ENCODE results near the gene AFF4. TPM values are rescaled to one million over a fixed set of nuclear protein-coding genes. Genes with fewer than 3 reads are reported as not detected.

AFF4 gene
- total and polyA plus RNA-seq, 10 of the 15 experiments (the other 5 are each of a cell fraction or from before 2014, with no cell fraction given), result 1.1 to 20.2 (median 10.4) TPM

- Histone ChIP-seq H3K9ac (ENCODE audit: control insufficient read depth, insufficient read depth, low read length) (peak within 1 kb of the TSS; percentile 48; the same call in 1 of the 2 replicates), H3K27me3 (replicated peaks in 1 of 2; ENCODE audit: control insufficient read depth in 2 of 2, insufficient read depth in 2 of 2, low read length in 1 of 2) (peaks cover 0 to 2% of the 10 kb centered on the region in 2 experiments; a peak in 2 of 4 replicates)
- no peak for FAIRE-seq
- TF ChIP-seq ZBTB4 (CRISPR knock-in tag; IDR thresholded peaks at IDR 0.05), result no peak
- TF ChIP-seq POLR2AphosphoS5 (IDR thresholded peaks at IDR 0.05; ENCODE audit: low read length), result no peak
- no peak for TF ChIP-seq IRF3 (IDR thresholded peaks at IDR 0.05)
- no peak for TF ChIP-seq TARDBP (IDR thresholded peaks at IDR 0.05; ENCODE audit: borderline replicate concordance)
- no peak for TF ChIP-seq SMC3 (IDR thresholded peaks at IDR 0.05; ENCODE audit: borderline replicate concordance, low read length)
- no peak for TF ChIP-seq NRF1 (conservative IDR thresholded peaks at IDR 0.05; ENCODE audit: low read depth, low read length)
- no peak for TF ChIP-seq ESRRA (IDR thresholded peaks at IDR 0.05; ENCODE audit: low read length)
- TF ChIP-seq TCF12 (IDR thresholded peaks at IDR 0.05; ENCODE audit: low read depth, low read length), result 0 out of 2 replicates have a peak, but pooled peaks have one; percentile 3
- TF ChIP-seq CTCF (IDR thresholded peaks at IDR 0.05 in 2 of 3, conservative IDR thresholded peaks at IDR 0.05 in 1 of 3; ENCODE audit: control insufficient read depth in 2 of 3, extremely low read depth in 1 of 3, insufficient read depth in 1 of 3, low read depth in 3 of 3, low read length in 3 of 3), result no peak
- no peak for TF ChIP-seq STAT1 (conservative IDR thresholded peaks at IDR 0.05)
- peak; percentile 11 for TF ChIP-seq HDAC6 (IDR thresholded peaks at IDR 0.05; ENCODE audit: unreplicated experiment)
- TF ChIP-seq PRDM15 (CRISPR knock-in tag; IDR thresholded peaks at IDR 0.05), result no peak
Measured at GRCh38 chr5:132830436-132831094, 132.9 kb downstream of the AFF4 start, which contains the start of gene SHROOM1. TSS of gene SHROOM1 (minus strand) at chr5:132830647. CDS start at chr5:132826140, 4,507 bp downstream.

More at GRCh38 chr5:132830436-132831094, 132.9 kb downstream of the AFF4 start, which contains the start of gene SHROOM1:
- Histone ChIP-seq H3K4me3 (peak within 1 kb of the TSS; percentile 59), H3K79me2 (ENCODE audit: control insufficient read depth, insufficient read depth, low read length) (no peaks in the 10 kb centered on the region), H3K4me2 (ENCODE audit: control insufficient read depth, insufficient read depth) (peak within 1 kb of the TSS; percentile 79), H3K4me1 (ENCODE audit: control insufficient read depth, insufficient read depth, low read length) (no peaks in the 10 kb centered on the region; the same call in 1 of the 2 replicates), H4K20me1 (ENCODE audit: control insufficient read depth, insufficient read depth) (no peaks in the 10 kb centered on the region), H3K36me3 (ENCODE audit: control insufficient read depth in 2 of 2, insufficient read depth in 2 of 2, low read length in 1 of 2) (no peaks in the 10 kb centered on the region), H3K9me3 (replicated peaks; ENCODE audit: control insufficient read depth, insufficient read depth, low read length) (no peaks in the 10 kb centered on the region), H2AFZ (ENCODE audit: control insufficient read depth, low read depth, low read length) (peak within 1 kb of the TSS; percentile 94), H3K27ac (ENCODE audit: control insufficient read depth, insufficient read depth) (peak within 1 kb of the TSS; percentile 18; the same call in 1 of the 2 replicates)
- no TSS peak for BruUV-seq (replicated peaks)
- ChIA-PET POLR2A (interaction anchor here (0.8 to 1.1 kb wide), 4 partner anchors 26 to 274 kb away, joined by 3 read pairs; no protein-coding TSS in a partner anchor), SMC1A (ENCODE audit: uncharacterized antibody, unreplicated experiment) (interaction anchor here (1.2 to 3.2 kb wide), 3 partner anchors 35 to 133 kb away, joined by 4 to 16 read pairs (median 5); partner anchors contain the start of genes AFF4, GDF9 and UQCRQ), CTCF (interaction anchor here (0.5 to 6.0 kb wide), 13 partner anchors 10 to 405 kb away, joined by 3 to 46 read pairs (median 3); partner anchors contain the start of genes GDF9 and UQCRQ), RAD21 (ENCODE audit: unreplicated experiment) (interaction anchor here (1.8 kb wide), 1 partner anchor 53 kb away, joined by 5 read pairs; no protein-coding TSS in a partner anchor)
- intact Hi-C loops (cut with micrococcal nuclease; ENCODE audit: unreplicated experiment) (loop anchor here (1.0 to 2.0 kb wide), 2 partner anchors 36 to 53 kb away; partner anchors contain the start of genes GDF9 and UQCRQ), in situ Hi-C loops (cut with MboI) (no loop called here)
- 4% methylated on average over 48 of the region's 78 CpGs for WGBS (ENCODE audit: insufficient coverage, insufficient replicate concordance, low lambda C conversion rate, missing lambda C conversion rate)
- ATAC-seq, result peak; percentile 84
- no peak for DNase-seq (ENCODE audit: low read depth, low spot score)
